Measurements from ENCODE around the gene IGSF21.

The IGSF21 gene

DNA sequence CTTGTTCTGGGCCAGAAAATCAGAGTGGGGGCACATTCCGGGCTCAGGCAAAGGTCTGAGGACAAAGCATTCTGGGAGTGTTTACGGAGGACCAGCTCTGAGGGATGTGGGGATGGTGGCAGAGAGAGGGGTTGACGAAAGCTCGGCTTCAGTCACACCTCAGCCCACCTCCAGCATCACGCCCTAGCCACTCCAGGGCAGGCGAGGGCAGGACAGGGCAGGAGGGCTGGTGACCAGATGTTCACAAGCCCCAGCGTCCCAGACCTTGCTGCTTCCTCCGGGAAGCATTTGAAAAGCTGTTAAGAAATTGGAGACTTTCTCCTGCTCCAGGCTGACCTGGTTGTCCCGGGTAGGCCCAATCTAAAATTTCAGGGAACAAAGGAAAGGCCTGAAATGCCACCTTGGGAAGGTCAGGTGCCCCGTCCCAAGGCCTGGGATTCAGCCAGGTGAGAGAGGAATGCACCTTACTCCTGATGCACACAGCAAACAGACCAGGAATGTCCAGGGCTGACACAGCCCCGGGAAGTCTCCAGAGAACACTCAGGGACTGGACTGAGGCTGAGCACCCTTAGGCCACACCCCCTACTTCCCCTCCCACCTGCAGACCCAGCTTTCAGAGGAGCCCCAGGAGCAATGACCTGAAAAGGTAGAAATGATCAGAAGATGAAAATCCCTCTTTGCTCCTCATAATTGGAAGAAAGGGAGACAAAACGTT is 301.2 kb downstream of the IGSF21 start:
- H3K4me2 ChIP-seq (ENCODE audit: low read length) = no peak overlapping the region
- H3K36me3 ChIP-seq (ENCODE audit: control insufficient read depth, low read length) = no peaks in the 10 kb centered on the region

GRCh38 chr1:18409609-18410237 is 302.1 kb downstream of the IGSF21 start:
- Histone ChIP-seq H3K9me2 (replicated peaks; ENCODE audit: control insufficient read depth, low read length) (no peaks in the 10 kb centered on the region), H3K36me3 (ENCODE audit: control insufficient read depth, low read length) (no peaks in the 10 kb centered on the region), H4K20me1 (ENCODE audit: control insufficient read depth, insufficient read depth, low read depth, low read length) (no peaks in the 10 kb centered on the region), H3K9me3 (ENCODE audit: control insufficient read depth, insufficient read depth, low read length) (no peaks in the 10 kb centered on the region), H3K4me3 (ENCODE audit: low read length) (no peak overlapping the region), H3K27me3 (ENCODE audit: control insufficient read depth, low read length) (no peaks in the 10 kb centered on the region), H3K27ac (ENCODE audit: low read depth, low read length) (no peak overlapping the region), H3K79me2 (ENCODE audit: control insufficient read depth, low read length) (no peaks in the 10 kb centered on the region), H3K4me2 (ENCODE audit: low read length) (no peak overlapping the region), H3F3A (ENCODE audit: control insufficient read depth, insufficient read depth) (no peaks in the 10 kb centered on the region), H3K4me1 (ENCODE audit: control insufficient read depth, low read length) (no peaks in the 10 kb centered on the region)
- no peak for TF ChIP-seq EZH2phosphoT487 (IDR thresholded peaks at IDR 0.05; ENCODE audit: borderline replicate concordance, low read length)
- TF ChIP-seq, protein P1, sequence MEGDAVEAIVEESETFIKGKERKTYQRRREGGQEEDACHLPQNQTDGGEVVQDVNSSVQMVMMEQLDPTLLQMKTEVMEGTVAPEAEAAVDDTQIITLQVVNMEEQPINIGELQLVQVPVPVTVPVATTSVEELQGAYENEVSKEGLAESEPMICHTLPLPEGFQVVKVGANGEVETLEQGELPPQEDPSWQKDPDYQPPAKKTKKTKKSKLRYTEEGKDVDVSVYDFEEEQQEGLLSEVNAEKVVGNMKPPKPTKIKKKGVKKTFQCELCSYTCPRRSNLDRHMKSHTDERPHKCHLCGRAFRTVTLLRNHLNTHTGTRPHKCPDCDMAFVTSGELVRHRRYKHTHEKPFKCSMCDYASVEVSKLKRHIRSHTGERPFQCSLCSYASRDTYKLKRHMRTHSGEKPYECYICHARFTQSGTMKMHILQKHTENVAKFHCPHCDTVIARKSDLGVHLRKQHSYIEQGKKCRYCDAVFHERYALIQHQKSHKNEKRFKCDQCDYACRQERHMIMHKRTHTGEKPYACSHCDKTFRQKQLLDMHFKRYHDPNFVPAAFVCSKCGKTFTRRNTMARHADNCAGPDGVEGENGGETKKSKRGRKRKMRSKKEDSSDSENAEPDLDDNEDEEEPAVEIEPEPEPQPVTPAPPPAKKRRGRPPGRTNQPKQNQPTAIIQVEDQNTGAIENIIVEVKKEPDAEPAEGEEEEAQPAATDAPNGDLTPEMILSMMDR (IDR thresholded peaks at IDR 0.05; ENCODE audit: low read depth, low read length, poor library complexity, severe bottlenecking) = no peak

More for the DNA sequence above, 301.2 kb downstream of the IGSF21 start:
- Histone ChIP-seq H3K27me3 (ENCODE audit: control insufficient read depth, low read length) (no peaks in the 10 kb centered on the region), H4K20me1 (ENCODE audit: control insufficient read depth, insufficient read depth, low read depth, low read length) (no peaks in the 10 kb centered on the region), H3K4me3 (ENCODE audit: low read length) (no peak overlapping the region), H3F3A (ENCODE audit: control insufficient read depth, insufficient read depth) (no peaks in the 10 kb centered on the region), H3K9me2 (replicated peaks; ENCODE audit: control insufficient read depth, low read length) (no peaks in the 10 kb centered on the region), H3K9me3 (ENCODE audit: control insufficient read depth, insufficient read depth, low read length) (no peaks in the 10 kb centered on the region), H3K79me2 (ENCODE audit: control insufficient read depth, low read length) (no peaks in the 10 kb centered on the region), H3K4me1 (ENCODE audit: control insufficient read depth, low read length) (no peaks in the 10 kb centered on the region), H3K27ac (ENCODE audit: low read depth, low read length) (no peak overlapping the region)
- TF ChIP-seq, protein P1 (IDR thresholded peaks at IDR 0.05; ENCODE audit: low read depth, low read length, poor library complexity, severe bottlenecking) = no peak
- no peak for TF ChIP-seq EZH2phosphoT487 (IDR thresholded peaks at IDR 0.05; ENCODE audit: borderline replicate concordance, low read length)

DNA sequence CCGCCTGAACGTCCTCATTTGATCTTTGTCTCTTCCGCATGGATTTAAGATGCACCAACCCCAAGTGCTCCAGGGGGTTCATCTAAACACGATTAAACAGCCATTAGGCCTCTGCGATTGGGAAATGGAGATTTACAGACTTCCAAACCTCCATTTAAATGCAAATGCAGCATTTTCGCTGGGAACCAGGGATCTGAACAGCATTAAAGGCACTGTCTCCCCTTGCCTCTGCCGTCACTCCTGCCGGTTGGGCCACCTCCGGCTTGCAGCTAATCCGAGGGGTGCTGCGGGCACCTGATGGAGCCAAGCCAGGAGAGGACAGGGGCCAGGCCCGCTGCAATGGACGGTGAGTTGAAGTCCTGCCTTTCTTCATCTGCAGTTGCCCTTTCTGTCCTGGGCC is 302.8 kb downstream of the IGSF21 start:
- no peaks in the 10 kb centered on the region for H3K4me1 ChIP-seq (ENCODE audit: control insufficient read depth, low read length)
- no peaks in the 10 kb centered on the region for H3K9me2 ChIP-seq (replicated peaks; ENCODE audit: control insufficient read depth, low read length)
- H3F3A ChIP-seq (ENCODE audit: control insufficient read depth, insufficient read depth) = no peaks in the 10 kb centered on the region
- no peaks in the 10 kb centered on the region for H3K79me2 ChIP-seq (ENCODE audit: control insufficient read depth, low read length)
- no peak overlapping the region for H3K4me3 ChIP-seq (ENCODE audit: low read length)
- H3K36me3 ChIP-seq (ENCODE audit: control insufficient read depth, low read length) = no peaks in the 10 kb centered on the region
- H3K27me3 ChIP-seq (ENCODE audit: control insufficient read depth, low read length) = no peaks in the 10 kb centered on the region
- no peak overlapping the region for H3K4me2 ChIP-seq (ENCODE audit: low read length)
- H3K9me3 ChIP-seq (ENCODE audit: control insufficient read depth, insufficient read depth, low read length) = no peaks in the 10 kb centered on the region
- H3K27ac ChIP-seq (ENCODE audit: low read depth, low read length) = no peak overlapping the region
- no peaks in the 10 kb centered on the region for H4K20me1 ChIP-seq (ENCODE audit: control insufficient read depth, insufficient read depth, low read depth, low read length)
- TF ChIP-seq, protein P1 (IDR thresholded peaks at IDR 0.05; ENCODE audit: low read depth, low read length, poor library complexity, severe bottlenecking) = no peak
- TF ChIP-seq EZH2phosphoT487 (IDR thresholded peaks at IDR 0.05; ENCODE audit: borderline replicate concordance, low read length) = no peak
